Astrocyte (in vitro differentiated cells and primary cell): ENCODE data around the gene DCDC2B.

Source experiments
- EZH2 ChIP-seq: IDR thresholded peaks from 2 replicates; pipeline ENCODE4 v1.6.1; 2012; ENCODE audit warnings: mild to moderate bottlenecking, low read length, inconsistent platforms; ENCODE audit not compliant: insufficient read depth
- TF ChIP-seq, protein P1 (sequence below): IDR thresholded peaks from 2 replicates; pipeline ENCODE4 v1.5.1; 2011; ENCODE audit warnings: low read depth, mild to moderate bottlenecking, inconsistent platforms, low read length, moderate library complexity; ENCODE audit not compliant: insufficient read depth

DNA sequence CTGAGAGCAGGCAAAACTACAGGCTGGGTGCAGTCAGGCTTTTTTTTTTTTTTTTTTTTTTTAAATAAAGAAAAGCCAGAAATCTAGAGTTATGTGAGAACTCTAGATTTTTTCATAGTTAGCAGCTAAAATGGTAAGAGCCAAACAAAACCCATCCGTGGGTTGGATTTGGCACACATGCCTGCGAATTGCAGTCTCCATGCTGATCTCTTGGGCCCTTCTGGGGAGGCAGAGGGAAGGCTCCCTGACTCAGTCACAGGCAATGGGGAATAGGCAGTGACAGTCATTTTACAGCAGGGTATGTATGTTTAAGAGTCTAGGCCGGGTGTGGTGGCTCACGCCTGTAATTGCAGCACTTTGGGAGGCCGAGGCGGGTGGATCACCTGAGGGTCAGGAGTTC, 26.8 kb upstream of the DCDC2B start:
- TF ChIP-seq, protein P1, sequence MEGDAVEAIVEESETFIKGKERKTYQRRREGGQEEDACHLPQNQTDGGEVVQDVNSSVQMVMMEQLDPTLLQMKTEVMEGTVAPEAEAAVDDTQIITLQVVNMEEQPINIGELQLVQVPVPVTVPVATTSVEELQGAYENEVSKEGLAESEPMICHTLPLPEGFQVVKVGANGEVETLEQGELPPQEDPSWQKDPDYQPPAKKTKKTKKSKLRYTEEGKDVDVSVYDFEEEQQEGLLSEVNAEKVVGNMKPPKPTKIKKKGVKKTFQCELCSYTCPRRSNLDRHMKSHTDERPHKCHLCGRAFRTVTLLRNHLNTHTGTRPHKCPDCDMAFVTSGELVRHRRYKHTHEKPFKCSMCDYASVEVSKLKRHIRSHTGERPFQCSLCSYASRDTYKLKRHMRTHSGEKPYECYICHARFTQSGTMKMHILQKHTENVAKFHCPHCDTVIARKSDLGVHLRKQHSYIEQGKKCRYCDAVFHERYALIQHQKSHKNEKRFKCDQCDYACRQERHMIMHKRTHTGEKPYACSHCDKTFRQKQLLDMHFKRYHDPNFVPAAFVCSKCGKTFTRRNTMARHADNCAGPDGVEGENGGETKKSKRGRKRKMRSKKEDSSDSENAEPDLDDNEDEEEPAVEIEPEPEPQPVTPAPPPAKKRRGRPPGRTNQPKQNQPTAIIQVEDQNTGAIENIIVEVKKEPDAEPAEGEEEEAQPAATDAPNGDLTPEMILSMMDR = no peak
- TF ChIP-seq EZH2 = no peak
